NCI-H187 (cell line): ENCODE measurements around the gene TFE3.

Experiments
- DNase-seq, 2 experiments: peaks; one replicate each; lab custom pipeline; 2025; lab: John Stamatoyannopoulos, UW

Gene TFE3

GRCh38 chrX:49043220-49043986, at the start of gene TFE3:
TFE3 (minus strand) TSS chrX:49043357; CDS start chrX:49043226, 131 bp downstream.
- peak; percentile 85 to 89 for DNase-seq

- no peak for DNase-seq
Observed at GRCh38 chrX:49089553-49089952, 46.4 kb upstream of the TFE3 start.

GRCh38 chrX:49082271-49082871, 39.2 kb upstream of the TFE3 start:
- no peak for DNase-seq

GRCh38 chrX:49079489-49080428, 36.6 kb upstream of the TFE3 start, which contains the start of gene WDR45:
WDR45 (minus strand) TSS chrX:49079887; CDS start chrX:49078095, 1,792 bp downstream.
- DNase-seq: no peak

GRCh38 chrX:49077941-49078340, 34.8 kb upstream of the TFE3 start:
- no peak for DNase-seq

GRCh38 chrX:49075347-49075746, 32.2 kb upstream of the TFE3 start:
- no peak for DNase-seq

GRCh38 chrX:49073601-49074575, 30.7 kb upstream of the TFE3 start, which contains the start of gene PRAF2:
PRAF2 (minus strand) TSS chrX:49074002; CDS start chrX:49073987, 15 bp downstream.
- DNase-seq: peak; percentile 26 to 57

GRCh38 chrX:49072712-49073095, 29.5 kb upstream of the TFE3 start:
- DNase-seq: no peak

GRCh38 chrX:49071877-49072711, 28.9 kb upstream of the TFE3 start:
- no peak for DNase-seq

- no peak for DNase-seq
Observed at GRCh38 chrX:49070988-49071387, 27.8 kb upstream of the TFE3 start.

GRCh38 chrX:49069038-49069437, 25.9 kb upstream of the TFE3 start:
- DNase-seq: no peak

GRCh38 chrX:49067285-49068120, 24.3 kb upstream of the TFE3 start:
- DNase-seq: no peak

GRCh38 chrX:49066690-49067089, 23.5 kb upstream of the TFE3 start:
- DNase-seq: no peak

- no peak for DNase-seq
Observed at GRCh38 chrX:49066278-49066677, 23.1 kb upstream of the TFE3 start.

- DNase-seq: no peak
Observed at GRCh38 chrX:49064735-49065134, 21.6 kb upstream of the TFE3 start.

- DNase-seq: no peak
Observed at GRCh38 chrX:49064303-49064702, 21.1 kb upstream of the TFE3 start.

- no peak for DNase-seq
Observed at GRCh38 chrX:49063715-49064114, 20.6 kb upstream of the TFE3 start.

- no peak for DNase-seq
Observed at GRCh38 chrX:49061916-49062315, 18.8 kb upstream of the TFE3 start.

- DNase-seq: no peak
Observed at GRCh38 chrX:49061490-49061889, 18.3 kb upstream of the TFE3 start.
